Measurements from ENCODE around the gene ZNF324.
"Not testable (repeated sequence)": the region's sequence is repeated elsewhere in the genome, so short reads cannot be mapped to it uniquely, and the experiment has no call there.

The ZNF324 gene

GRCh38 chr19:58466760-58467589, at the start of gene ZNF324:
TSS of gene ZNF324 (plus strand) at chr19:58467080. CDS start at chr19:58469186, 2,106 bp downstream.
- peak; percentile 99 for DNase-seq (ENCODE audit: low read depth, low spot score)

- DNase-seq (ENCODE audit: low read depth, low spot score) = no peak
These were observed 38.3 kb upstream of the ZNF324 start for GRCh38 chr19:58428617-58429016.

GRCh38 chr19:58429745-58430144, 37.1 kb upstream of the ZNF324 start:
- DNase-seq (ENCODE audit: low read depth, low spot score) = no peak

GRCh38 chr19:58434217-58434616, 32.7 kb upstream of the ZNF324 start:
- DNase-seq (ENCODE audit: low read depth, low spot score) = no peak

DNA sequence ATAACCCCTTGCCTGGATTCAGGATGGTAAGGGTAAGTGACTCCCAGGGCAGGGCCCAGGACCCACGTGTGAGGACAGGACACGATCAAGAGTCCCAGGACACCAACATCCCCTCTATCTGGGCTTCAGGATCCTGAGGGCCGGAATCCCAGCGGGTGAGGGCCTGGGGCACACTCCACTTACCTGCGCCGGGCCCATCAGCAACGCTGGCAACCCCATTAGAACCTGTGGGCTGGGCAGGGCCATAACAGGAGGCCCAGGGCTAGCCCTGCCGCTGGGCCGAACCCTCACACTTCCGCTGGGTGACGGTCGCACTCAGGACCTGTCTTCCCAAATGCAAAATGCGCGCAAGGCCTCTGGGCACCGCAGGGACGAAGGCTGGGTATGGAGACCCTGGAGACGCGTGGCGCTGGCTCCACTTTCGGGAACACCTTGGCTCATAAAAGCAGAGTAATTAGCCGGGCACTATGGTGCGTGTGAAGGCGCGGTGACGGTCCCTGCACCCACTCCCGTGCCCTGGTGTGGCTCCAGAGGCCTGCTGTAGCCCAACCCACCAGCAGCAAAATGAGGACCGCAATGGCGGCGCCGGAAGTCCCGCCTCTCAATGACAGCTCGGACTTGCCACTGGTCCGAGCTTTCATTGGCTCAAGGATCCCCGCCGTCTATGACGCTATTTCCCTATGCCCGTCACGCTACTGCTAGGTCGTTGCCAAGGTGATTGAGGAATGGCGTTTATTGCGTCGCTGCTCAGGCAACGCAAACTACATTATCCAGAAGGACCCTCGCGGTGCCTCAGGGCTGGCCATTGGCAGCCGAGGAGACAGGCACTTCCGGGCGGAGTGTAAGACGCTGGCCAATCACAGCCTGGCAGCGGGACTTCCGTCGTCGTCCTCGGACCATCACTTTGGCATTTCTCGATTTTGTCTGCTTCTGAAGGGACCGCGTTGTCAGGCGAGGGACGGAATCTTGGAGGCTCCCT, 27.0 kb upstream of the ZNF324 start, which contains the start of gene ZNF132:
Gene ZNF132 (minus strand): TSS at position 578 of the 979 bp plus-strand sequence. CDS start 332 bp downstream, at position 246.
- peak; percentile 100 for DNase-seq (ENCODE audit: low read depth, low spot score)

GRCh38 chr19:58440556-58440955, 26.3 kb upstream of the ZNF324 start:
- no peak for DNase-seq (ENCODE audit: low read depth, low spot score)

DNA sequence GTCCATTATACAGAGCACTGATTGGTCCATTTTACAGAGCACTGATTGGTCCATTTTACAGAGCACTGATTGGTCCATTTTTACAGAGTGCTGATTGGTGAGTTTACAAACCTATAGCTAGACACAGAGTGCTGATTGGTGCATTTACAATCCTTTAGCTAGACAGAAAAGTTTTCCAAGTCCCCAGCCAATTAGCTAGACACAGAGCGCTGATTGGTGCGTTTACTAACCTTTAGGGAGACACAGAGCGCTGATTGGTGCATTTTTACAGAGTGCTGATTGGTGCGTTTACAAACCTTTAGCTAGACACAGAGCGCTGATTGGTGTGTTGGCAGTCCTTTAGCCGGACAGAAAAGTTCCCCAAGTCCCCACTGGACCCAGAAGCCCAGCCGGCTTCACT, 23.9 kb upstream of the ZNF324 start:
- DNase-seq (ENCODE audit: low read depth, low spot score) = not testable (repeated sequence)

DNA sequence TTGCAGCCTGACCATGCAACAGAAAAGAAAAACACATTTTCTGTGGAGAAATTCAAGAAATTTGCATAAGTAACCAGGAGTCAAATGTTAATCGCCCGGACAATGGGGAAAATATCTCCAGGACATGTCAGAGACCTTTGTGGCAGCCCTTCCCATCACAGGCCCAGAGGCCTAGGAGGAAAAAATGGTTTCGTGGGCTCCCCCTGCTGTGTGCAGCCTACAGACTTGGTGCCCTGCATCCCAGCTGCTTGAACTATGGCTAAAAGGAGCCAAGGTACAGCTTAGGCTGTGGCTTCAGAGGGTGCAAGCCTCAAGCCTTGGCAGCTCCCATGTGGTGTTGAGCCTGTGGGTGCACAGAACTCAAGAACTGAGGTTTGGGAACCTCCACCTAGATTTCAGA, 18.0 kb upstream of the ZNF324 start:
- DNase-seq (ENCODE audit: low read depth, low spot score) = not testable (repeated sequence)

GRCh38 chr19:58449980-58450379, 16.9 kb upstream of the ZNF324 start:
- DNase-seq (ENCODE audit: low read depth, low spot score) = not testable (repeated sequence)

- DNase-seq (ENCODE audit: low read depth, low spot score) = peak; percentile 18
These were observed 16.0 kb upstream of the ZNF324 start for GRCh38 chr19:58450856-58451357.

- peak; percentile 98 for DNase-seq (ENCODE audit: low read depth, low spot score)
These were observed 15.3 kb upstream of the ZNF324 start, which contains the start of gene ZNF324B for GRCh38 chr19:58451358-58452101. TSS of gene ZNF324B (plus strand) at chr19:58451622. CDS start at chr19:58453702, 2,080 bp downstream.

GRCh38 chr19:58453743-58454142, 13.1 kb upstream of the ZNF324 start:
- no peak for DNase-seq (ENCODE audit: low read depth, low spot score)

DNA sequence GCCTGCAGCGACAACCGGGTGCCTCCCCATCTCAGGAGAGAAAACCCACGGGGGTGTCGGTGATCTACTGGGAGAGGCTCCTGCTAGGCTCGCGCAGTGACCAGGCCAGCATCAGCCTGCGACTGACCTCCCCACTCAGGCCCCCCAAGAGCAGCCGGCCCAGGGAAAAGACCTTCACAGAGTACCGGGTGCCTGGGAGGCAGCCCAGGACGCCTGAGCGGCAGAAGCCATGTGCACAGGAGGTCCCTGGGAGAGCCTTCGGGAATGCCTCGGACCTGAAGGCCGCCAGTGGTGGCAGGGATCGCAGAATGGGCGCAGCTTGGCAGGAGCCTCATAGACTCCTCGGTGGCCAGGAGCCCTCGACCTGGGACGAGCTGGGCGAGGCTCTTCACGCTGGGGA, 11.6 kb upstream of the ZNF324 start:
- no peak for DNase-seq (ENCODE audit: low read depth, low spot score)

GRCh38 chr19:58456111-58456510, 10.8 kb upstream of the ZNF324 start:
- DNase-seq (ENCODE audit: low read depth, low spot score) = no peak

- no peak for DNase-seq (ENCODE audit: low read depth, low spot score)
These were observed 6.8 kb upstream of the ZNF324 start for GRCh38 chr19:58460039-58460438.

DNA sequence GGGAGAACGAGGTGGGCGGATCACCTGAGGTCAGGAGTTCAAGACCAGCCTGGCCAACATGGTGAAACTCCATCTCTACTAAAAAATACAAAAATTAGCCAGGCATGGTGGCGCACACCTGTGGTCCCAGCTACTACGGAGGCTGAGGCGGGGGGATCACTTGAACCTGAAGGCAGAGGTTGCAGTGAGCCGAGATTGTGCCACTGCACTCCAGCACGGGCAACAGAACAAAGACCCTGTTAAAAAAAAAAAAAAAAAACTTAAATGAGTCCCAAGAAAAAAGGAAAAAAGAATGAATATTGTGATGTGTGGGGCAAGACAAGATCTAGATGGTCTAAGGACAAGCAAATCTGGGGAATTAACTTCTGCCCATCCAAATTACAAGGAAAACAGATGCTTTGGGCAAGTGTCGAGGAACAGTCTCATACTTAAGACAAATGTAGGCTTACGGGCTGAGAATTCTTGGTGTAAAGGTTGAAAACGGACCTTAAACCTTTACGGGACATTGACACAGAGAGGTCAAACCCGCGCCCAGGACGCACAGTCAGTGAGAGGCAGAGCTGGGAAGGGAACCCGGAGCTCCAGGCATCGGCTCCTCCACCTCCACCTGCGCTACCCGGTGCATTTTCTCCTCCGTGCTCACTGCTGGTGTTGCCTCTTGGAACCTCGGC, 656 bp upstream of the ZNF324 start:
- no peak for DNase-seq (ENCODE audit: low read depth, low spot score)

DNA sequence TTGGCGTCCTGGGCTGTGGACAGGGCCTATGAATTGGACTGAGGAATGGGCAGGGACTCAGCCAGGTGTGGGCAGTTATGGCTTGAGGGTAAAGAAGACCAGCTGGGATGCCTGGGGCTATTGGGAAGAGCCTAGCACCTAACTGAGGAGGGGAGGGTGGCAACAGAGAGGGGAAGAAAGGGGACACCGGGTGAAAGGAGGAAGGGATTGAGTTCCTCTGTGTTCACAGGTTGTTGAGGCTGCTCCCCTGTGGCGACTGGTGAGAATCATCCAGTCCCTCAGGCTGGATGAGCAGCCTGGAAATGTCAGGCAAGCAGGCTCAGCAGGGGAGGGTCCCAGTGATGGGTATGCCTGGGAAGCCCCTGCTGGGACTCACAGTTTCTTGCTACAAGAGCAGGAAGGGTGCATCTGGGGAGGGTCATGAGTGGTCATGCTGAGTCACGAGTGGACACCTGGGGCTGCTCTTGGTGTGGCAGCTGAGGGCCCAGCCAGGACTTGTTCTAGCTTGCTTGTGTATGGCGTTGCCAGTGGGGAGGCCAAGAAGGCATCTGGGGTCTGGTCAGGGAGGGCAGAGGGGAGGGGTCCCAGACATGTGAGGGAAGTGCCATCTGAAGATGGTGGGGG, 1.4 kb downstream of the ZNF324 start:
- no peak for DNase-seq (ENCODE audit: low read depth, low spot score)

DNA sequence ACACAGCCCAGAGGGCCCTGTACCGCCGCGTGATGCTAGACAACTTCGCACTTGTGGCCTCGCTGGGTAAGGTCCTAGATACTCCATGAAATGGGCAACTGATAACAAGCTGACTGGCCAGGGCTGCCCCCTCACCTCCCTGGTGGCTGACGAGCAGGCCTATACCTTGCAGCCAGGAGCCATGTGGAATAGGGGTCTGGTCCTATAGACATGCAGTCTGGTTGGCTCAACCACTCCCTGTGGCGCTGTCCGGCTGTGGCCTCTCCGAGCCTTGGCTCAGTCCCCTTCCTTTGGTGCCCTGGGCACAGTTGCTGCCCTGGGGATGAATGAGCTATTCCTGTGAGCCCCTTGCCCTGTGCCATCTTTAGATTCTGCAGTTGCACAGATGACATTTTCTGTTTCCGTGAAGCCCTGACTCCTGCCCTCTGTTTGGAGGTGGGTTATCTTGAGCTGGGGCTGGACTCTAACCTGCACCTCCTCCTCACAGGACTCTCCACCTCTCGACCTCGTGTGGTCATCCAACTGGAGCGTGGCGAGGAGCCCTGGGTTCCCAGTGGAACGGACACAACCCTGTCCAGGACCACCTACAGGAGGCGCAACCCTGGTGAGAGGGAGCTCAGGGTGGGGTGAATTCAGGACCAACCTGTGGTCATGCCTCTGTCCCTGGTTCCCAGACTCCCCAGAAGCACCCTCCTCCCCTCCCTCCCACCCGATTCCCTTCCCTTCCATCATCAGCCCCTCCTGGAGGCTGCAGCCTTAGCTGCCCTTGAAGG, 2.5 kb downstream of the ZNF324 start:
- DNase-seq (ENCODE audit: low read depth, low spot score) = no peak

DNA sequence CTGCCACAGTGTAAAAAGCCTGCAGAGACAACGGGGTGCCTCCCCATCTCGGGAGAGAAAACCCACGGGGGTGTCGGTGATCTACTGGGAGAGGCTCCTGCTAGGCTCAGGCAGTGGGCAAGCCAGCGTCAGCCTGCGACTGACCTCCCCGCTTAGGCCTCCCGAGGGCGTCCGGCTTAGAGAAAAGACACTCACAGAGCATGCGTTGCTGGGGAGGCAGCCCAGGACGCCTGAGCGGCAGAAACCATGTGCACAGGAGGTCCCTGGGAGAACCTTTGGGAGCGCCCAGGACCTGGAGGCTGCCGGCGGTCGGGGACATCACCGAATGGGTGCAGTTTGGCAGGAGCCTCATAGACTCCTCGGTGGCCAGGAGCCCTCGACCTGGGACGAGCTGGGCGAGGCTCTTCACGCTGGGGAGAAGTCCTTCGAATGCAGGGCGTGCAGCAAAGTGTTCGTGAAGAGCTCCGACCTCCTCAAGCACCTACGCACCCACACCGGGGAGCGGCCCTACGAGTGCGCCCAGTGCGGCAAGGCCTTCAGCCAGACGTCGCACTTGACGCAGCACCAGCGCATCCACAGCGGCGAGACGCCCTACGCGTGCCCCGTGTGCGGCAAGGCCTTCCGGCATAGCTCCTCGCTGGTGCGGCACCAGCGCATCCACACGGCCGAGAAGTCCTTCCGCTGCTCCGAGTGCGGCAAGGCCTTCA, 4.1 kb downstream of the ZNF324 start:
- not testable (repeated sequence) for DNase-seq (ENCODE audit: low read depth, low spot score)

All from astrocyte of the hippocampus (primary cell).